Measurements from ENCODE around the gene CAPN5. TPM values are rescaled to one million over a fixed set of nuclear protein-coding genes. Genes with fewer than 3 reads are reported as not detected.

CAPN5 gene
- total and polyA plus RNA-seq, 4 donors = 6.5 to 25.8 (median 18.2) TPM

DNA sequence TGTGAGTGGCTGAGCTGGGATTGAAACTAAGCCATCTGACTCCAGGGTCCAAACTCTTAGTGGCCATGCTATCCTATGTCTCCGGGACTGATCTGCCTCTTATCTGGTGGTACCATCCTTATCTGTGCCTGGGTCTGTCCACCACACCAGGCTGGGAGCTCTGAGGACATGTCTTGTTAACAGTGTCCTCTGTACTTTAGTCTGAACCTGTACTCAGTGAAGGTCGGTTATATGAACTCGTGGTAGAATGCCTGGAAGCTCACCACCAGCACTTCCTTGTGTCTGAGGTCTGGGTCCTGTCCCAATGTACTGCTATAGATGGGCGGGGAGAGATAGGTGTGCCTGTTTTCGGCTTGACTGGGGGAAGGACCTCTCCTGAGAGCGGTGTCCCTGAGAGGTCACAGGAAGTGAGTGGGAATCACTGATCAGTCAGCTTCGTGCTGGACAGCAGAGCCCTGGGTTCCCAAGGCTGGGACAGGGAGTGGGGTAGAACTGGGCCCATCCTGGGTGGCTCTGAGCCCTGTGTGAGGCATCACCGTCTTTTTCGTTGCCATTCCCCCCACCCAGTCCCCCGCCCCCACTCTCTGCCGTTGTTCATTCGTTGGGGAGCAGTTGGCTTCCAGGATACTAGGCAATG, 70.1 kb downstream of the CAPN5 start:
- TF ChIP-seq, protein P1, sequence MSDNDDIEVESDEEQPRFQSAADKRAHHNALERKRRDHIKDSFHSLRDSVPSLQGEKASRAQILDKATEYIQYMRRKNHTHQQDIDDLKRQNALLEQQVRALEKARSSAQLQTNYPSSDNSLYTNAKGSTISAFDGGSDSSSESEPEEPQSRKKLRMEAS (IDR thresholded peaks at IDR 0.05) = peak; percentile 35
- TF ChIP-seq, protein P2, sequence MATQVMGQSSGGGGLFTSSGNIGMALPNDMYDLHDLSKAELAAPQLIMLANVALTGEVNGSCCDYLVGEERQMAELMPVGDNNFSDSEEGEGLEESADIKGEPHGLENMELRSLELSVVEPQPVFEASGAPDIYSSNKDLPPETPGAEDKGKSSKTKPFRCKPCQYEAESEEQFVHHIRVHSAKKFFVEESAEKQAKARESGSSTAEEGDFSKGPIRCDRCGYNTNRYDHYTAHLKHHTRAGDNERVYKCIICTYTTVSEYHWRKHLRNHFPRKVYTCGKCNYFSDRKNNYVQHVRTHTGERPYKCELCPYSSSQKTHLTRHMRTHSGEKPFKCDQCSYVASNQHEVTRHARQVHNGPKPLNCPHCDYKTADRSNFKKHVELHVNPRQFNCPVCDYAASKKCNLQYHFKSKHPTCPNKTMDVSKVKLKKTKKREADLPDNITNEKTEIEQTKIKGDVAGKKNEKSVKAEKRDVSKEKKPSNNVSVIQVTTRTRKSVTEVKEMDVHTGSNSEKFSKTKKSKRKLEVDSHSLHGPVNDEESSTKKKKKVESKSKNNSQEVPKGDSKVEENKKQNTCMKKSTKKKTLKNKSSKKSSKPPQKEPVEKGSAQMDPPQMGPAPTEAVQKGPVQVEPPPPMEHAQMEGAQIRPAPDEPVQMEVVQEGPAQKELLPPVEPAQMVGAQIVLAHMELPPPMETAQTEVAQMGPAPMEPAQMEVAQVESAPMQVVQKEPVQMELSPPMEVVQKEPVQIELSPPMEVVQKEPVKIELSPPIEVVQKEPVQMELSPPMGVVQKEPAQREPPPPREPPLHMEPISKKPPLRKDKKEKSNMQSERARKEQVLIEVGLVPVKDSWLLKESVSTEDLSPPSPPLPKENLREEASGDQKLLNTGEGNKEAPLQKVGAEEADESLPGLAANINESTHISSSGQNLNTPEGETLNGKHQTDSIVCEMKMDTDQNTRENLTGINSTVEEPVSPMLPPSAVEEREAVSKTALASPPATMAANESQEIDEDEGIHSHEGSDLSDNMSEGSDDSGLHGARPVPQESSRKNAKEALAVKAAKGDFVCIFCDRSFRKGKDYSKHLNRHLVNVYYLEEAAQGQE (IDR thresholded peaks at IDR 0.05) = peak; percentile 97
- no peak for TF ChIP-seq JUND (IDR thresholded peaks at IDR 0.05)
- peak; percentile 87 to 96 for TF ChIP-seq HNF4A (conservative IDR thresholded peaks at IDR 0.05)
- no peak for TF ChIP-seq FOXA2 (IDR thresholded peaks at IDR 0.05)
- no peak for TF ChIP-seq YY1 (IDR thresholded peaks at IDR 0.05)
- TF ChIP-seq, protein P3, sequence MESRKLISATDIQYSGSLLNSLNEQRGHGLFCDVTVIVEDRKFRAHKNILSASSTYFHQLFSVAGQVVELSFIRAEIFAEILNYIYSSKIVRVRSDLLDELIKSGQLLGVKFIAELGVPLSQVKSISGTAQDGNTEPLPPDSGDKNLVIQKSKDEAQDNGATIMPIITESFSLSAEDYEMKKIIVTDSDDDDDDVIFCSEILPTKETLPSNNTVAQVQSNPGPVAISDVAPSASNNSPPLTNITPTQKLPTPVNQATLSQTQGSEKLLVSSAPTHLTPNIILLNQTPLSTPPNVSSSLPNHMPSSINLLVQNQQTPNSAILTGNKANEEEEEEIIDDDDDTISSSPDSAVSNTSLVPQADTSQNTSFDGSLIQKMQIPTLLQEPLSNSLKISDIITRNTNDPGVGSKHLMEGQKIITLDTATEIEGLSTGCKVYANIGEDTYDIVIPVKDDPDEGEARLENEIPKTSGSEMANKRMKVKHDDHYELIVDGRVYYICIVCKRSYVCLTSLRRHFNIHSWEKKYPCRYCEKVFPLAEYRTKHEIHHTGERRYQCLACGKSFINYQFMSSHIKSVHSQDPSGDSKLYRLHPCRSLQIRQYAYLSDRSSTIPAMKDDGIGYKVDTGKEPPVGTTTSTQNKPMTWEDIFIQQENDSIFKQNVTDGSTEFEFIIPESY (IDR thresholded peaks at IDR 0.05) = no peak
- TF ChIP-seq, protein P4, sequence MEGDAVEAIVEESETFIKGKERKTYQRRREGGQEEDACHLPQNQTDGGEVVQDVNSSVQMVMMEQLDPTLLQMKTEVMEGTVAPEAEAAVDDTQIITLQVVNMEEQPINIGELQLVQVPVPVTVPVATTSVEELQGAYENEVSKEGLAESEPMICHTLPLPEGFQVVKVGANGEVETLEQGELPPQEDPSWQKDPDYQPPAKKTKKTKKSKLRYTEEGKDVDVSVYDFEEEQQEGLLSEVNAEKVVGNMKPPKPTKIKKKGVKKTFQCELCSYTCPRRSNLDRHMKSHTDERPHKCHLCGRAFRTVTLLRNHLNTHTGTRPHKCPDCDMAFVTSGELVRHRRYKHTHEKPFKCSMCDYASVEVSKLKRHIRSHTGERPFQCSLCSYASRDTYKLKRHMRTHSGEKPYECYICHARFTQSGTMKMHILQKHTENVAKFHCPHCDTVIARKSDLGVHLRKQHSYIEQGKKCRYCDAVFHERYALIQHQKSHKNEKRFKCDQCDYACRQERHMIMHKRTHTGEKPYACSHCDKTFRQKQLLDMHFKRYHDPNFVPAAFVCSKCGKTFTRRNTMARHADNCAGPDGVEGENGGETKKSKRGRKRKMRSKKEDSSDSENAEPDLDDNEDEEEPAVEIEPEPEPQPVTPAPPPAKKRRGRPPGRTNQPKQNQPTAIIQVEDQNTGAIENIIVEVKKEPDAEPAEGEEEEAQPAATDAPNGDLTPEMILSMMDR (IDR thresholded peaks at IDR 0.05; ENCODE audit: low read depth, low read length, missing input control) = no peak
- TF ChIP-seq, protein P5, sequence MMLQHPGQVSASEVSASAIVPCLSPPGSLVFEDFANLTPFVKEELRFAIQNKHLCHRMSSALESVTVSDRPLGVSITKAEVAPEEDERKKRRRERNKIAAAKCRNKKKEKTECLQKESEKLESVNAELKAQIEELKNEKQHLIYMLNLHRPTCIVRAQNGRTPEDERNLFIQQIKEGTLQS (IDR thresholded peaks at IDR 0.05) = no peak
- no peak for TF ChIP-seq RAD21 (IDR thresholded peaks at IDR 0.05)
- TF ChIP-seq FOXA1 (IDR thresholded peaks at IDR 0.05) = no peak
- TF ChIP-seq EGR1 (IDR thresholded peaks at IDR 0.05; ENCODE audit: low read depth in 2 of 2) = no peak
- TF ChIP-seq RXRA (IDR thresholded peaks at IDR 0.05) = peak; percentile 55 to 87
- peak; percentile 40 for TF ChIP-seq SP1 (IDR thresholded peaks at IDR 0.05)
- TF ChIP-seq NR2F2 (IDR thresholded peaks at IDR 0.05) = no peak
- TF ChIP-seq HNF4G (IDR thresholded peaks at IDR 0.05) = peak; percentile 53
- TF ChIP-seq GABPA (IDR thresholded peaks at IDR 0.05 in 1 of 2, conservative IDR thresholded peaks at IDR 0.05 in 1 of 2) = no peak
- TF ChIP-seq TAF1 (conservative IDR thresholded peaks at IDR 0.05) = no peak
- H3K27me3 ChIP-seq (ENCODE audit: control insufficient read depth in 4 of 4, insufficient read depth in 4 of 4, low read length in 3 of 4) = no peaks in the 10 kb centered on the region
- H3K4me3 ChIP-seq (ENCODE audit: low read depth in 1 of 3, low read length in 3 of 3) = no peak overlapping the region
- peaks cover 6 to 20% (median 13%) of the 10 kb centered on the region in 4 donors for H3K4me1 ChIP-seq (ENCODE audit: control insufficient read depth in 4 of 4, insufficient read depth in 4 of 4, low read length in 3 of 4)
- H3K27ac ChIP-seq (ENCODE audit: low read depth in 1 of 2, low read length in 2 of 2) = peak overlapping the region in 1 of 2 donors; percentile 1
- no peak for DNase-seq (ENCODE audit: low spot score)
- no peaks in the 10 kb centered on the region for H3K36me3 ChIP-seq (ENCODE audit: control insufficient read depth in 4 of 4, insufficient read depth in 3 of 4, low read depth in 1 of 4, low read length in 3 of 4)
- H3K9ac ChIP-seq (ENCODE audit: low read depth in 1 of 2, low read length in 2 of 2) = no peak overlapping the region
- H3K9me3 ChIP-seq (ENCODE audit: control insufficient read depth in 4 of 4, low read length in 3 of 4) = no peaks in the 10 kb centered on the region
- WGBS = 54% methylated on average over 12 of the region's 12 CpGs

Data from liver (tissue), 9 donors.